SK-N-SH (cell line): ENCODE results near the gene EVA1B. TPM values are rescaled to one million over a fixed set of nuclear protein-coding genes. Genes with fewer than 3 reads are reported as not detected.

Experiments used
- CTCF ChIA-PET: fragments of 300-600, 350-600 bp; formaldehyde crosslinking; extraction: SDS; loops from one replicate; lab custom pipeline; 2021; lab: Yijun Ruan, JAX
- POLR2A ChIA-PET: fragments of 350-600 bp; sonication (Branson Sonifier 250); formaldehyde crosslinking; extraction: SDS; loops from one replicate; lab custom pipeline; 2020; ENCODE audit warnings: antibody characterized with exemption, inconsistent platforms; lab: Yijun Ruan, JAX
- DNase-seq: peaks from one replicate; pipeline ENCODE4 v3.0.0; 2012
- H2AFZ ChIP-seq: fragments of 200-600 bp; sonication (generic); 2 replicates; pipeline ENCODE4 v1.8.1; 2016; ENCODE audit warnings: antibody characterized with exemption, mild to moderate bottlenecking, low read depth
- H3F3A ChIP-seq: fragments of 200-600 bp; sonication (generic); replicated peaks from 2 replicates; pipeline ENCODE3; 2016; ENCODE audit warnings: antibody characterized with exemption, mild to moderate bottlenecking; ENCODE audit not compliant: insufficient read depth
- H3K27ac ChIP-seq, 2 experiments: fragments of 200-500 bp in 1 of 2; fragments of 200-600 bp in 1 of 2; sonication (Bioruptor generic) in 1 of 2; sonication (generic), shearing (Covaris generic) in 1 of 2; 2 replicates each; pipeline versions ENCODE4 v1.5.1 to v1.6.1; 2014 to 2016; ENCODE audit warnings: low read depth in 2 of 2, inconsistent platforms in 1 of 2, low read length in 1 of 2, mild to moderate bottlenecking in 1 of 2, mixed read lengths in 1 of 2
- H3K27me3 ChIP-seq: fragments of 200-600 bp; sonication (generic), shearing (Covaris generic); 2 replicates; pipeline ENCODE4 v1.6.1; 2016; ENCODE audit warnings: mixed run types; ENCODE audit not compliant: insufficient read depth
- H3K36me3 ChIP-seq, 2 experiments: fragments of 200-500 bp in 1 of 2; fragments of 200-600 bp in 1 of 2; sonication (Bioruptor generic) in 1 of 2; sonication (generic) in 1 of 2; replicated peaks in 1 of 2; 2 replicates each; pipeline versions ENCODE3 to v1.5.1; 2014 to 2016; ENCODE audit warnings: low read length in 1 of 2, mild to moderate bottlenecking in 1 of 2; ENCODE audit not compliant: insufficient read depth in 2 of 2, control insufficient read depth in 1 of 2
- H3K4me1 ChIP-seq, 2 experiments: fragments of 200-500 bp in 1 of 2; fragments of 200-600 bp in 1 of 2; sonication (Bioruptor generic) in 1 of 2; sonication (generic), shearing (Covaris generic) in 1 of 2; 2 replicates each; pipeline versions ENCODE4 v1.5.1 to v1.6.1; 2014 to 2016; ENCODE audit warnings: low read depth in 1 of 2, low read length in 1 of 2, mixed run types in 1 of 2; ENCODE audit not compliant: insufficient read depth in 2 of 2, control insufficient read depth in 1 of 2
- H3K4me2 ChIP-seq: fragments of 200-600 bp; sonication (generic), shearing (Covaris generic); 2 replicates; pipeline ENCODE4 v1.6.1; 2017; ENCODE audit warnings: mixed run types
- H3K4me3 ChIP-seq, 2 experiments: fragments of 200-500 bp in 1 of 2; fragments of 200-600 bp in 1 of 2; sonication (Bioruptor generic) in 1 of 2; sonication (generic), shearing (Covaris generic) in 1 of 2; 2 replicates each; pipeline versions ENCODE4 v1.5.1 to v1.8.1; 2014 to 2016; ENCODE audit warnings: low read depth in 2 of 2, inconsistent platforms in 1 of 2, low read length in 1 of 2, mild to moderate bottlenecking in 1 of 2, mixed read lengths in 1 of 2, moderate library complexity in 1 of 2
- H3K79me2 ChIP-seq: fragments of 200-600 bp; sonication (generic); 2 replicates; pipeline ENCODE4 v1.8.1; 2017; ENCODE audit warnings: mild to moderate bottlenecking; ENCODE audit not compliant: insufficient read depth
- H3K9ac ChIP-seq: fragments of 200-600 bp; sonication (generic); 2 replicates; pipeline ENCODE4 v1.6.1; 2017; ENCODE audit warnings: mixed run types
- H3K9me2 ChIP-seq: fragments of 200-600 bp; sonication (generic); 2 replicates; pipeline ENCODE4 v1.6.1; 2017; ENCODE audit warnings: mixed run types
- H3K9me3 ChIP-seq: fragments of 200-600 bp; sonication (generic); 2 replicates; pipeline ENCODE4 v1.6.1; 2017; ENCODE audit warnings: mixed run types, mild to moderate bottlenecking, moderate library complexity
- H4K20me1 ChIP-seq: fragments of 200-600 bp; sonication (generic); 2 replicates; pipeline ENCODE4 v1.6.1; 2017; ENCODE audit warnings: mild to moderate bottlenecking, mixed run types; ENCODE audit not compliant: insufficient read depth
- CHD2 ChIP-seq: fragments of 150-350 bp; IDR thresholded peaks from 2 replicates; pipeline ENCODE4 v1.6.1; 2018; ENCODE audit warnings: low read length; ENCODE audit not compliant: partially characterized antibody
- EZH2phosphoT487 ChIP-seq: fragments of 200-600 bp; sonication (generic); IDR thresholded peaks from 2 replicates; pipeline ENCODE4 v1.6.1; 2017; ENCODE audit warnings: low read depth, mixed run types, mild to moderate bottlenecking, antibody characterized with exemption, moderate library complexity, borderline replicate concordance
- FOSL2 ChIP-seq: IDR thresholded peaks from 2 replicates; pipeline ENCODE4 v1.4.0; 2012; ENCODE audit warnings: low read depth, mild to moderate bottlenecking, moderate library complexity, borderline replicate concordance
- FOXJ3 ChIP-seq: sonication (generic); formaldehyde crosslinking; IDR thresholded peaks from 2 replicates; pipeline ENCODE4 v1.5.1; 2020; ENCODE audit warnings: mild to moderate bottlenecking, missing genetic modification reagents
- GATA2 ChIP-seq: sonication (generic); formaldehyde crosslinking; IDR thresholded peaks from 2 replicates; pipeline ENCODE4 v1.5.0; 2020; ENCODE audit warnings: mild to moderate bottlenecking, missing genetic modification reagents
- MEF2A ChIP-seq: IDR thresholded peaks from 2 replicates; pipeline ENCODE4 v1.4.0; 2012; ENCODE audit warnings: low read depth, borderline replicate concordance
- NFIC ChIP-seq: IDR thresholded peaks from 2 replicates; pipeline ENCODE4 v1.4.0; 2012; ENCODE audit warnings: borderline replicate concordance
- RFX5 ChIP-seq: IDR thresholded peaks from 2 replicates; pipeline ENCODE4 v1.6.1; 2012; ENCODE audit warnings: mild to moderate bottlenecking, improper control_type of control experiment, low read length
- RXRA ChIP-seq: IDR thresholded peaks from 2 replicates; pipeline ENCODE4 v1.4.0; 2012; ENCODE audit warnings: low read depth, mild to moderate bottlenecking, borderline replicate concordance
- SIN3A ChIP-seq: IDR thresholded peaks from 2 replicates; pipeline ENCODE4 v1.6.1; 2012; ENCODE audit warnings: low read depth, mild to moderate bottlenecking, low read length, moderate library complexity, borderline replicate concordance
- TCF12 ChIP-seq: IDR thresholded peaks from 2 replicates; pipeline ENCODE4 v1.4.0; 2012
- USF2 ChIP-seq: fragments of 150-350 bp; IDR thresholded peaks from 2 replicates; pipeline ENCODE4 v1.6.1; 2017; ENCODE audit warnings: antibody characterized with exemption, low read length, low read depth, borderline replicate concordance
- YY1 ChIP-seq: IDR thresholded peaks from 2 replicates; pipeline ENCODE4 v1.4.0; 2012; ENCODE audit warnings: low read depth, mild to moderate bottlenecking
- WGBS: methylation state at CpG from one replicate; pipeline ENCODE4 v1.1.6; 2017; ENCODE audit warnings: low lambda C conversion rate; 5-methylcytosine and 5-hydroxymethylcytosine counted together
- polyA plus RNA-seq, 3 experiments: library from polyadenylated mRNA; depleted of rRNA; stranded (reverse); fragments of >200 nt; gene quantifications; 2 replicates each; pipeline ENCODE4 v1.2.3, GENCODE V29; 2012
- TF ChIP-seq, protein P1 (sequence below): IDR thresholded peaks from 2 replicates; pipeline ENCODE4 v1.4.0; 2012; ENCODE audit warnings: low read depth
- TF ChIP-seq, protein P2 (sequence below): IDR thresholded peaks from 2 replicates; pipeline ENCODE4 v1.4.0; 2012; ENCODE audit warnings: low read depth, borderline replicate concordance
- TF ChIP-seq, protein P3 (sequence below): IDR thresholded peaks from 2 replicates; pipeline ENCODE4 v1.4.0; 2012; ENCODE audit warnings: low read depth, borderline replicate concordance
- TF ChIP-seq, protein P4 (sequence below): fragments of 200-600 bp; sonication (generic); IDR thresholded peaks from 2 replicates; pipeline ENCODE4 v1.6.1; 2017; ENCODE audit warnings: antibody characterized with exemption, mild to moderate bottlenecking, moderate library complexity

EVA1B gene
- polyA plus RNA-seq, 1 of the 3 experiments (the other 2 are of a cell fraction): 38.9 TPM

DNA sequence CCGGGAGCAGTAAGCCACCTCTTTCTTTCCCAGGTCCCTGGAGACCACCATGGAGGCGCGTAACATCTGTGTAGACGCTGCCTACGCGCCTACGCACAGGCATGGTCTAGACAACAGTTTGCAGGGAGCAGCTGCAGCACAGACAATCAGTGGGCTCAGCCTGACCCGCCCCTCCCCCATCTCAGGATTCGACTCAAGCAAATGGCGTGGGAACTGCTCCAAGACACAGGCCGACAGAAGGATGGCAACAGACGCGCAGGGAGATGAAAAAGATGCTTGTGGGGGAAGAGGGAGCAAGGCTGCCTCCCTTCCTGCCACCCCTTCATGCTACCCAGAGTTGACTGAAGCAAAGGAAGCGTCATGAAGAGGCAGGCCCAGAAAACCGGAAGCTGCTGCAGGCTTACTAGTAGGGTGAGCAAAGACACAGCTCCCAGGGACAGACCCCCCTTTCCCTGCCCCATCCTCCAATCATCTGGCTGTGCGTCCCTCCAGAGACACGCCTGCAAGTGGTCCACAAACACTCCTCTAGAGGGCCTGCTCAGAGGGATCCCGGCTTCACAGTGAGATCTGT, 42.7 kb upstream of the EVA1B start (continued):
- no peak for TF ChIP-seq NFIC
- TF ChIP-seq RFX5: no peak
- no peak for TF ChIP-seq MEF2A
- no peak for TF ChIP-seq YY1
- TF ChIP-seq CHD2: peak; percentile 29

GRCh38 chr1:36365381-36365780, 41.9 kb upstream of the EVA1B start:
- Histone ChIP-seq H3K4me2 (0 out of 2 replicates have a peak overlapping the region, but pooled peaks have one; percentile 46), H3F3A (peaks cover 22% of the 10 kb centered on the region), H3K9ac (peak overlapping the region; percentile 13; the same call in 1 of the 2 replicates), H2AFZ (no peak overlapping the region), H3K27me3 (no peaks in the 10 kb centered on the region), H3K4me1 (peaks cover 20 to 34% of the 10 kb centered on the region in 2 experiments), H3K79me2 (peaks cover 99% of the 10 kb centered on the region), H3K27ac (peak overlapping the region; percentile 57 to 86), H3K36me3 (peaks cover 10 to 57% of the 10 kb centered on the region in 2 experiments), H3K9me2 (no peaks in the 10 kb centered on the region), H3K9me3 (no peaks in the 10 kb centered on the region), H4K20me1 (no peaks in the 10 kb centered on the region), H3K4me3 (no peak overlapping the region)
- DNase-seq: no peak
- CTCF ChIA-PET: interaction anchor here (0.8 to 6.2 kb wide), 6 partner anchors 15 to 216 kb away, joined by 3 to 103 read pairs (median 52); partner anchors contain the start of genes STK40 and TRAPPC3
- POLR2A ChIA-PET: interaction anchor here (1.3 to 1.4 kb wide), 2 partner anchors 14 to 42 kb away, joined by 3 to 10 read pairs; partner anchors contain the start of gene EVA1B
- TF ChIP-seq NFIC (peak; percentile 42; the same call in 1 of the 2 replicates), TCF12 (peak; percentile 25), GATA2 (CRISPR knock-in tag) (no peak)
- TF ChIP-seq, protein P1, sequence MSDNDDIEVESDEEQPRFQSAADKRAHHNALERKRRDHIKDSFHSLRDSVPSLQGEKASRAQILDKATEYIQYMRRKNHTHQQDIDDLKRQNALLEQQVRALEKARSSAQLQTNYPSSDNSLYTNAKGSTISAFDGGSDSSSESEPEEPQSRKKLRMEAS: peak; percentile 55; the same call in 1 of the 2 replicates
- WGBS: 100% methylated on average over 1 of the region's 1 CpG

DNA sequence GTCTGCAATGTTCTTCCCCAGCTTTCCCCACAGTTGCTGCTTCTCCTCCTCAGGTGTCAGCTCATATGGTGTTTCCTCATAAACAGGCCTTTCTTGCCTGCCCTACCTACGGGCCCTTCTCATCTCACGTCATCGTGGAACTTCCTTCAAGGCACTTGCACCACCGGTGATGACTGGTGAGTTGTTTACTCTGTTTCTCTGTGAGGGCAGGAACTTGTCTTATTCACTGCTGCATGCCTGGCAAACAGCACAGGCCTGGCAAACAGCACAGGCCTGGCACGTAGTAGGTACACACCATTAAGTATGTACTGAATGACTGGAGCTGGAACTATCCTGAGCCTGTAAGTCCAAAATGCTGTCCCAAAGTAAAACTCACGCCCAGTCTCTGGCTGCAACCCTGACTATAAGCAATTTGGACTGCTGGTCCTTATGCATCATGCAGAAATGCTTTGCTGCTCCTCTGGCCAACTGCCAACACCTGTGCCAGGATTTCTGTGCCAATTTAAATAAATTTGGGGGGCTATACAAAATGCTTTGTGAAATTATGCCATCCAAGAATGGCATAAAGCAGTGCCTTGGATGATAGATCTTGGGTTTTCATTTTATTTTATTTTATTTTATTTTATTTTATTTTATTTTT, 36.6 kb upstream of the EVA1B start:
- CTCF ChIA-PET: interaction anchor here (1.1 to 4.1 kb wide), 3 partner anchors 9 to 60 kb away, joined by 3 to 24 read pairs (median 3); partner anchors contain the start of gene EVA1B
- Histone ChIP-seq H3K4me3 (no peak overlapping the region), H3K4me2 (no peak overlapping the region), H3K36me3 (peaks cover 40 to 56% of the 10 kb centered on the region in 2 experiments), H3K9me2 (no peaks in the 10 kb centered on the region), H3K27ac (peak overlapping the region in 1 of 2 experiments; percentile 11; a peak in 2 of 4 replicates), H3K27me3 (no peaks in the 10 kb centered on the region), H4K20me1 (0 out of 2 replicates have a peak, but pooled peaks cover 3% of the 10 kb centered on the region), H3K9me3 (no peaks in the 10 kb centered on the region), H3F3A (peaks cover 15% of the 10 kb centered on the region), H3K79me2 (peaks cover 66% of the 10 kb centered on the region), H2AFZ (no peak overlapping the region), H3K4me1 (peaks cover 0 to under 1% of the 10 kb centered on the region in 2 experiments; a peak in 1 of 4 replicates), H3K9ac (no peak overlapping the region)
- WGBS: 81% methylated on average over 6 of the region's 6 CpGs
- DNase-seq: no peak
- POLR2A ChIA-PET: interaction anchor here (1.9 kb wide), 1 partner anchor 8 kb away, joined by 4 read pairs; no protein-coding TSS in a partner anchor
- TF ChIP-seq TCF12 (no peak), NFIC (no peak; the same call in 1 of the 2 replicates), SIN3A (no peak), FOXJ3 (CRISPR knock-in tag) (no peak), EZH2phosphoT487 (no peak), FOSL2 (no peak), RXRA (no peak), USF2 (no peak)
- TF ChIP-seq, protein P2, sequence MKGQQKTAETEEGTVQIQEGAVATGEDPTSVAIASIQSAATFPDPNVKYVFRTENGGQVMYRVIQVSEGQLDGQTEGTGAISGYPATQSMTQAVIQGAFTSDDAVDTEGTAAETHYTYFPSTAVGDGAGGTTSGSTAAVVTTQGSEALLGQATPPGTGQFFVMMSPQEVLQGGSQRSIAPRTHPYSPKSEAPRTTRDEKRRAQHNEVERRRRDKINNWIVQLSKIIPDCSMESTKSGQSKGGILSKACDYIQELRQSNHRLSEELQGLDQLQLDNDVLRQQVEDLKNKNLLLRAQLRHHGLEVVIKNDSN: no peak
- TF ChIP-seq, protein P3, sequence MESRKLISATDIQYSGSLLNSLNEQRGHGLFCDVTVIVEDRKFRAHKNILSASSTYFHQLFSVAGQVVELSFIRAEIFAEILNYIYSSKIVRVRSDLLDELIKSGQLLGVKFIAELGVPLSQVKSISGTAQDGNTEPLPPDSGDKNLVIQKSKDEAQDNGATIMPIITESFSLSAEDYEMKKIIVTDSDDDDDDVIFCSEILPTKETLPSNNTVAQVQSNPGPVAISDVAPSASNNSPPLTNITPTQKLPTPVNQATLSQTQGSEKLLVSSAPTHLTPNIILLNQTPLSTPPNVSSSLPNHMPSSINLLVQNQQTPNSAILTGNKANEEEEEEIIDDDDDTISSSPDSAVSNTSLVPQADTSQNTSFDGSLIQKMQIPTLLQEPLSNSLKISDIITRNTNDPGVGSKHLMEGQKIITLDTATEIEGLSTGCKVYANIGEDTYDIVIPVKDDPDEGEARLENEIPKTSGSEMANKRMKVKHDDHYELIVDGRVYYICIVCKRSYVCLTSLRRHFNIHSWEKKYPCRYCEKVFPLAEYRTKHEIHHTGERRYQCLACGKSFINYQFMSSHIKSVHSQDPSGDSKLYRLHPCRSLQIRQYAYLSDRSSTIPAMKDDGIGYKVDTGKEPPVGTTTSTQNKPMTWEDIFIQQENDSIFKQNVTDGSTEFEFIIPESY: no peak
- TF ChIP-seq, protein P4, sequence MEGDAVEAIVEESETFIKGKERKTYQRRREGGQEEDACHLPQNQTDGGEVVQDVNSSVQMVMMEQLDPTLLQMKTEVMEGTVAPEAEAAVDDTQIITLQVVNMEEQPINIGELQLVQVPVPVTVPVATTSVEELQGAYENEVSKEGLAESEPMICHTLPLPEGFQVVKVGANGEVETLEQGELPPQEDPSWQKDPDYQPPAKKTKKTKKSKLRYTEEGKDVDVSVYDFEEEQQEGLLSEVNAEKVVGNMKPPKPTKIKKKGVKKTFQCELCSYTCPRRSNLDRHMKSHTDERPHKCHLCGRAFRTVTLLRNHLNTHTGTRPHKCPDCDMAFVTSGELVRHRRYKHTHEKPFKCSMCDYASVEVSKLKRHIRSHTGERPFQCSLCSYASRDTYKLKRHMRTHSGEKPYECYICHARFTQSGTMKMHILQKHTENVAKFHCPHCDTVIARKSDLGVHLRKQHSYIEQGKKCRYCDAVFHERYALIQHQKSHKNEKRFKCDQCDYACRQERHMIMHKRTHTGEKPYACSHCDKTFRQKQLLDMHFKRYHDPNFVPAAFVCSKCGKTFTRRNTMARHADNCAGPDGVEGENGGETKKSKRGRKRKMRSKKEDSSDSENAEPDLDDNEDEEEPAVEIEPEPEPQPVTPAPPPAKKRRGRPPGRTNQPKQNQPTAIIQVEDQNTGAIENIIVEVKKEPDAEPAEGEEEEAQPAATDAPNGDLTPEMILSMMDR: no peak
